GM12873 (cell line): ENCODE data around the gene COL4A2.

ENCODE experiments used
- TF ChIP-seq, protein P1 (sequence below): IDR thresholded peaks from 2 replicates; pipeline ENCODE4 v1.5.1; 2012; ENCODE audit warnings: low read depth, mild to moderate bottlenecking, moderate library complexity, low read length, control low read depth; ENCODE audit not compliant: insufficient read depth; ENCODE audit errors: missing control alignments

COL4A2 gene

DNA sequence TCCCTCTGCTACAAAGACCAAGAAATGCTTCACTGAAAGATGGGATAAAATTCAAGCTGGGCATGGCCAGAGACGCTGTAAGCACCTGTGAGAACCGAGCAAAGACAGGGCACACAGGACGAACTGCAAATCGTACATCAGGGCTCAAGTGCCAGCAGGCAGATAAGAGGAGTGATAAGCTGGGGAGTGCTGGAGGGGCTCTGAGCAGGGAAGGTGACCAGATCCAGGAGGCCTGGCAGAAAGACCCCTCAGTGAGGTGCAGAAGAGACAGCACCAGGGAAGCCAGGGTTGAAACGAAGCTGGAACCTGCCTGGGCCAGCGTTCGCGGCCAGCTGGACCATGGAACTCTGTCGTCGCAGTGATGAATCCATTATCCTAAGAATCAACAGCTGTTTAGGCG lies 244.2 kb downstream of the COL4A2 start:
- TF ChIP-seq, protein P1, sequence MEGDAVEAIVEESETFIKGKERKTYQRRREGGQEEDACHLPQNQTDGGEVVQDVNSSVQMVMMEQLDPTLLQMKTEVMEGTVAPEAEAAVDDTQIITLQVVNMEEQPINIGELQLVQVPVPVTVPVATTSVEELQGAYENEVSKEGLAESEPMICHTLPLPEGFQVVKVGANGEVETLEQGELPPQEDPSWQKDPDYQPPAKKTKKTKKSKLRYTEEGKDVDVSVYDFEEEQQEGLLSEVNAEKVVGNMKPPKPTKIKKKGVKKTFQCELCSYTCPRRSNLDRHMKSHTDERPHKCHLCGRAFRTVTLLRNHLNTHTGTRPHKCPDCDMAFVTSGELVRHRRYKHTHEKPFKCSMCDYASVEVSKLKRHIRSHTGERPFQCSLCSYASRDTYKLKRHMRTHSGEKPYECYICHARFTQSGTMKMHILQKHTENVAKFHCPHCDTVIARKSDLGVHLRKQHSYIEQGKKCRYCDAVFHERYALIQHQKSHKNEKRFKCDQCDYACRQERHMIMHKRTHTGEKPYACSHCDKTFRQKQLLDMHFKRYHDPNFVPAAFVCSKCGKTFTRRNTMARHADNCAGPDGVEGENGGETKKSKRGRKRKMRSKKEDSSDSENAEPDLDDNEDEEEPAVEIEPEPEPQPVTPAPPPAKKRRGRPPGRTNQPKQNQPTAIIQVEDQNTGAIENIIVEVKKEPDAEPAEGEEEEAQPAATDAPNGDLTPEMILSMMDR: no peak

GRCh38 chr13:110552767-110553166 lies 245.7 kb downstream of the COL4A2 start:
- TF ChIP-seq, protein P1: no peak

DNA sequence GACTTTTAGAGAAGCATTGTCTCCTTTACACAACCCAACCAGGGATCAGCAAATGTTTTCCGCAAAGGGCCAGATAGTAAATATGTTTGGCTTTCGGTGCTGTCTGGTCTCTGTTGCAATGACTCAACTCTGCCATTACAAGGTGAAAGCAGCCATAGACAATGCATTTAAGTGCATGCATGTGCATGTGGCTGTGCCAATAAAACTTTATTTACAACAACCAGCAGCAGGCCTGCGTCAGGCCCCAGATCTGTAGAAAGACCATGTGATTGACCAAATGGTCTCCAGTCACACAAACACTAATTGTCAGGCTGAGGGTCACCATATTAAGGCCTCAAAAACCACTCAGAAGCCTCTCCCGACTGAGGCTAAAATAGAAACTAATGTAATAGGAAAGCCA lies 246.3 kb downstream of the COL4A2 start:
- TF ChIP-seq, protein P1: no peak

- TF ChIP-seq, protein P1: no peak
These were observed 247.2 kb downstream of the COL4A2 start for GRCh38 chr13:110554227-110554836.

DNA sequence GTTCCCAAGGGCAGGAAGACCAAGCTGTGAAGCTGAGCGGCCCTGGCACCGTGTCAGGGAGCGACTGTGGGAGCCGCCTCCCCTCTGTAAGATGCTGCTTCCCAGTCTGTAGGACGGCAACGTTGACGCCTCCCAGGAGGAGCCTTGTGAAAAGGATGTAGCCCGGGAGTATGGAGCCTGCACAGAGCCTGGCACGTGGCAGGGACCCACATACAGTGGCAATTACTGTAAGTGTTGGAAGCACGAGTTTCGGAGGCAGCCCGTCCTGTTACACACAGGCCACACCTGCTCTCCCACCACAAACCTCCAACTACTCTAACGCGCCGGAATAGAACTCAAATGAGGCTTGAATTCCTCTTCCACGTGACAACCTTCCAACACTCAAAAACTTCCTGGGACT lies 247.9 kb downstream of the COL4A2 start:
- TF ChIP-seq, protein P1: no peak

- TF ChIP-seq, protein P1: no peak
These were observed 248.6 kb downstream of the COL4A2 start for GRCh38 chr13:110555601-110556223.

- TF ChIP-seq, protein P1: no peak
These were observed 249.1 kb downstream of the COL4A2 start for GRCh38 chr13:110556224-110556606.

DNA sequence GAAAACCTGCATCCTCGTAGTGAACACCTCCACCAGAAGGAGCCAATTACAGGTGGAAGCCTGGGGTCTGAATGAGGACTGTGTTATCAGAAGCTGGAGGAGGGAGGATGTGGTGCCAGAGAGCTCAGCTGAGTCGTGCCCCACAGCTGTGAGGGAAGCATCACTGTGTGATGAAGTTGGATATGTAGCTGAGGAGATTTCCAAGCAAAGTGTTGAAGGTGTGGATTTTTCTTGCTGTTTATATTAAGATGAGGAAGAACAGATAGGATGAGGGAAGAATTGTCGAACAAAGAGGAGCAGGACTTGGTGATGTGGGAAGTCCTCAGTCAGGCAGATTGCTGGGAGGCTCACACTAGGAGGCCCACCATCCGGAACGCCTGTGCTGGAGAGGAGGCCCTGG lies 250.0 kb downstream of the COL4A2 start:
- TF ChIP-seq, protein P1: no peak
